CD4-positive, alpha-beta T cell treated with Interleukin-15 for 4 hours (primary cell): ENCODE results near the gene FAM180A.
"Not testable (repeated sequence)": the region's sequence is repeated elsewhere in the genome, so short reads cannot be mapped to it uniquely, and the experiment has no call there.

Experiments
- DNase-seq: peaks from one replicate; pipeline ENCODE4 v3.0.0-alpha.2; 2020; ENCODE audit warnings: low spot score

The FAM180A gene

DNA sequence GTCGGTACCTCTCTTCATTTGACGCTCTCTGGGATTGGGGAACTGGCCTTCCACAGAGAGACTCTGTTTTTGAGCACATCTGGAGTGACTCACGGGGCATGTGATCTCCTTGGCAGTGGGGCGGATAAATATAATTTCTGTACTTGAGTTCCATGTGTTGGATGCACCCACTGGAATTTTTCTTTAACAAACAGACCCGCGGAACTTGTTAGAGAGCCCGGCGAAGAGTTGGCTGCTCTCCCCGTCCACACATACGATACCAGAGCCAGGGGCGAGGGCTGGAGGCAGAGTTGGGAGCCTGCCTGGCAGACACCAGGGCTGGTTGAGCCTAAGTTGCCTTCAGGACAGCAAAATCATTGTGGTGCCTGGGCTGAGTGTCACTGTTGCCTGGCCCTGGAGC is at the start of gene FAM180A:
Gene FAM180A (minus strand): TSS at position 44 of the 400 bp plus-strand sequence. CDS start 233 bp downstream, outside the sequence.
- DNase-seq, result no peak

DNA sequence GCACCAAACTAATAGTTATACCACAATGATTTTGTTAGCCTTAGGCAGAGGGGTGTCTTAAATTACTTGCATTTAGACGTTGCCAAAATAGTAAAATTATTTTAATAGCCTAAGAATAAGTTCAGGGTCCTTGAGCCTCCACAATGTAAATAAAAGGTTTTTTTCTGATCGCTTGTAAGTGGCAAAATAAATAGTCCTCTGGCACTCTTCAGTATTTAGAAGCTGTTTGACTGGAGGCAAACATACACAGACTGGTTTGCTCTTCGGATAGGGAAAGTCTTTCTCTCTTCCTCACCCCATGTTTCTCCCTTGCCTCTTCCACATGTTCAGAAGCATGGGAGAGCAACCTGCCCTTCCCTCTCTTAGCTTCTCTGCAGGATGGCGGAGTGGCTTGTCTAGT is 49.5 kb upstream of the FAM180A start:
- DNase-seq, result no peak

DNA sequence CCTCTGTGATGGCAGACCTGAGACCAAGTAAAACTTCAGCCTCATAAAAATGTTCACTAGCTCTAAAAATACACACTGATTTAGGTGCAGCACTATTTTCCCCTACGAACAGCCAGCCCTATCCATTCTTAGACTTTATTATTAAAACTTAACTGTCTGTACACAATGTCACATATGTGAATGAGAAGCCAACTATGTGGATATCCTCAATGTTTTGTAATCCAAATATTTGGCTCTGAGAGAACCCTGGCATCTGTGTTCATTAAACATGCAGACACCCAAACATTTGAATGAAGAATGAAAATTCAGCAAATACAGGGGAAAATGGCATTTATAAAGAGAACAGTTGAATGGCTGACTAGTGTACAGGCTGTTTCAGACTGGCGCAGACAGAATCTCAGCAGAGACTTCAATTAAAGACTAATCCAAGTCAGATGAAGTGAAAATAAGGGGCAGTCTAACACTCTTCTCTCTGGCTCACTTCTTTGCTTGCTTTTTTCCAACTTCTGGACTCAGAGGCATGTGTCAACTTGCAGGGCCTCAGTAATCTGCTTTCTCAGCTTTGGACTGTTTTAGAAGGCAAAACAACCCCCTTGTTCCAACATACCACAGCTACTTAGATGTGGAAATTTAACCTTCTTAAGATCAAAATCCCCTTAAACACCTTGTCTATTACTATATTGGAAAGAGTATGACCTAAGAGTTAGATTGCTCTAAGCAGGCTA is 47.4 kb upstream of the FAM180A start:
- no peak for DNase-seq

DNA sequence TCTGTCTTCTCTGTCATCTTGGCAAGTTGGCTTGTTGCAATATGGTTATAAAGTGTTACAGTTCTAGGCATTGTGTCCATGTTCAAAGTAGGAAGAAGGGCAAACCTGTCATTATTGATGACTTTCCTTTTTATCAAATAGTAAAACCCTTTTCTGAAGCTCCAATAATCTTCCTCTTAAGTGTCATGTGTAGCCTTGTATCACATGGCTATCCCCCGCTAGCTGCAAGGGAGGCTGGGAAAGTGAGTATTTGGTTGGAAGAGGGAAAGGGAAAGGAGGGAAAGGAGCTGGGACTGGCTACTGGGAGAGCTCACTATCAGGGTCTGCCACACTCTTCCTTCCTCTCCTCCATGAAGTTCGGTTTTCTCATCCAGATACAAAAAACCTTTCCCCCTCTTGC is 45.2 kb upstream of the FAM180A start:
- DNase-seq, result no peak

DNA sequence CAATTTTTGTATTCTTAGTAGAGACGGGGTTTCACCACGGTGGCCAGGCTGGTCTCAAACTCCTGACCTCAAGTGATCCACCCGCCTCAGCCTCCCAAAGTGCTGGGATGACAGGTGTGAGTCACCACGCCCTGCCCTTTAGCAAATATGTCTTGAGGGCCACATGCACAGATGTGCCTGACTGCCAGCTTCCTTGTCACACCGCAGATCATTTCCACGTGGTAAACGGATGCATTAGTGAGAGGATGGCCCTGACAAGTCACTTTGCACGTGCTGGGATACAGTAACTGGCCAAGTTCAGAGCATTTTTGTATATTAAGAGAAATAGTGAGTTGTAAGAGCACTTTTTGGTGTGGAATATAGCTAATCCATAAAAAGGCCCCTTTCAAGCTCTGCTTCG is 44.3 kb upstream of the FAM180A start:
- DNase-seq, result no peak

DNA sequence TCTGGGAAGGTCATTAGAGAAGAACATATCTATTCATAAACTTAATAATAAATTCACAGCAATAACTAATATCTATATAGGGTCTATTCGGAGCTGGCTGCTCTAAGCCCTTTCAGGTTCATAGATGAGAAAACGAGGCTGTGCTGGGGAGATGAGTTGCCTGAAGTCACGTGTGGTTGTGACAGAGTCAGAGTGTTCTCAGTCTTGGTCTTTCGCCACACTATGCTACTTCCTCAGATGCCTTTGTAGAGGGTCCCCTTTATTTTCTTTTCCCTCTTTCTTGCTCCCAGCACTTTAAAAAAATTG is 43.7 kb upstream of the FAM180A start:
- no peak for DNase-seq

DNA sequence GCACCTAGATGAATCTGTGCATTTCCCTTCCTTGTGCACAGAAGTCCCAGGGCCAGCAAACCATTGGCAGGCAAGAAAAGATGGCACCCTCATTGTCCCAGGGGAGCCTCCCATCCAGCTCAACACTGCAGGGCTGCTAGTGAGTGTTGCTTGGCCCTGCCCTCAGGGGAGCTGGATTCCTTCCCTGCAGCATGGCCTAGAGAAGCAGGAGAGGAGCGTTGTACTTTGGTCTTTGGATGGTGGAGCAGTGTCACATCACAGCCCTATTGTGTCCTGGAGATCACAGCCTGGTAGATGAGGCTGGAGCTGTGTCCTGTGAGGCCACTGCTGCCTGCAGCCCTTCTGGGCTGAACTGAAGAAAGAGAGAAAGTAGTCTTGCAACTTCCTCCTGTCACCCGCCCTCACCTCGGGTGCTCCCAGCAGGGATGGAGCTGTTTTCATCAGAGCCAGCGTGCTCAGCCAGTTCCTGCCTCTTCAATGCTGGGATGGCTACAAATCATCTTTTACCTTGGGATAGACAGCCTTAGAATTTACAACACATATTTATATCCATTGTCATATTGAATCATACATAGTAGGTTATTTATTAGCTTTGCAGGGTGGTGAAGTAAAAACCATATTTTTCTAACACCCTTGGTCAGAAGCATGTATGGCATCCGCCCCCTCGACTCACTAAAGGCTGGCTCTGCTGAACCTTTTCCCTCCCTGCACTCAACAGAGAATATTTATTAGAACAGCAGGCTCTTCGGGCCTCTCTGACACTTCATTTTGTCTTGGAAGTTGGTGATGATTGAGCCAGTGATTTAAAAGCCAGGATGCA is 43.1 kb upstream of the FAM180A start:
- no peak for DNase-seq

DNA sequence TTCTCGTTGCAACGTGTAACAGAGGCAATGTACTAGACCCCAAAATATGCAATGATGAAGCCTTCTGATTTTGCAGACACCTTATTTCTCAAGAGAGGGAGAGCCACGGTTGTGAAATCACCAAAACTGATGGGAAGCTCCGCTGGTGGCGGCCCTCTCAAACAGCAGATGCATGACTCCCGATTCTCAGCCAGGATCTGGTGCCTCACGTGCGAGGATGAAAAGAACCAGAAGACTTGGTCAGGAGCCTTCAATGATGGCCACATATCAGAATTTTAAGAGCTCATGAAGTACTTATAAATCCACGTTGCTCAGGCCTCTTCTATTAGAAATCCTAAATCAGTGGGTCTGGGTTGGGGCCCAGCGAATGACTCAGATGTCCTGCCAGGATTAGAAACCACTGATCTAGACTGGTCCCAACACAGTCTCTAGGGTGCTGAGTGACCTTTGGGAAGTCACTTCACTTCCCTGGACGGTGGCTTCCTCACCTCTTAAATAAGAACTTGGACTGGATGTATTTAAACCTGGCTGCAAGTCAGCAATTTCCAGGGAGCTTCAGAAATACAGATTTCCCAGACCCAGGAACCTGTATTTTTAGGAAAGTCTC is 41.9 kb upstream of the FAM180A start:
- DNase-seq, result no peak

DNA sequence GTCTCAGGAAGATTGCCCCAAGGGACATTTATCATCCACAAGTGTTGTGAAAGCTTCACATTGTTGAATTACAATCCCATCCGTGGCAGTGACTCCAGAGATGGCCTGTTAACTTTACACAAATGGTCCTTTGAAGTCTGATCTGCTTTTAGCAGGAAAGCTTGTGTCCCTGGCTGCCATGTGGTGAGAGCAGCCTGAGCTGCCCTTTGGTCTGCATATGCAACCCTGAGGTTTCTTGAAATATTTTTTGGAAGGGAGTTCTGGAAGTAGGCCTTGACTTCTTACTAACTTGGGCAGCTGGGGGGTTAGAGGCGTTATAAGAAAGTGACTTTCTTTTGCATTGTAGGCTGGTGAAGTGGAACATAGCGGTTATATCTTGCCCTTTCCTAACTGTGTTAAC is 41.3 kb upstream of the FAM180A start:
- DNase-seq, result no peak

DNA sequence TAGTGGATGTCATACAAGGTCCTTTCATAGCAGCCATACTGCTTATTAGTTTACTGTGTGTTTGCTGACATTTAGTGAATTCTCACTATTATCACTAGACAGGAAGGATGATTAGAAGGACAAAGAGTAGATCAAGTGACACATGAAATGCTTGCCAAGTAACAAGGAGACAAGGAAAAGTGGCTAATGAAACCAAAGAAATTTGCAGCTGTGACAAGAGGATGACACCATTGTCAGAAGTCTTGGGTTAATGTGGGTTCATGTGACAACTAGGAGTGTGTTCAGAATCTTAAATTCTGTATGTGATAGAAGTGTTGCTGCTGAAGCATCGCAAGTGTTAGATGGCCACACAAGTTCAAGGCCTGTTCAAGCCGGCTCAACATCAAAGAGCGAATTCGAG is 40.8 kb upstream of the FAM180A start:
- DNase-seq, result no peak

DNA sequence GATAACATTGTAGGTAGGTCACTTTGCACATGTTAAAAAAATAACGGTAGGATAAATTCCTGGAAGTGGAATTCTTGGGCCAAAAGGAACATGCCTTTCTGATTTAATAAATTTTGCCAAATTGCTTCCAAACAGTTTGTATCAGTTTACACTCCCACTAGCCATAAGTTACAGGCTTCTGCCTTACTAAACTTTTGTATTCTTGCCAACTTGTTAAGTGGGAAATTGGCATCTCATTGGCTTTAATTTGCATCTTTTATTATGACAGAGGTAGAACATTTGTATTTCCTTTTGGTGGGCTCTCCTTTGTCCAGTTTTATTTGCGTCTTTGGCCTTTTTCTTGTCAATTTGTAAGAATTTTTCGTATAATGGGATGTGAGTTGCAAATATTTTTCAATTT is 38.3 kb upstream of the FAM180A start:
- DNase-seq, result no peak

DNA sequence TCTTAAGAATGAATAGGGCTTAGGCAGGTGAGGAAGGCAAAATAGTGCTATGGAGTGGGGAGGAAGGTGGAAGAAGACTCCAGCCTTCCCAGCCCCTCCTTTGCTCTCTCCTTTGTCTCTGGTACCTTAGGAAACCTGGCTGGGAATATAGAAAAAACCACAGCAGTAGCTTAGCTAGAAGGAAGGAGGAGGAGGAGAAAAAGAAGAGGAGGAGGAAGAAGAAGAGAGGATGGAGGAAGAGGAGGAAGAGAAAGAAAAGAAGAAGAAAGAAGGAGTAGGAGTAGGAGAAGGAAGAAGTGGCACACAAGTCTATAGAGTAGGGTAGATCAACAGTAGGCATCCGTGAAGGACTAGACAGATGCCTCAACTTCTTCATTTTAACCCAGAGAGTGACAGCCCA is 36.5 kb upstream of the FAM180A start:
- no peak for DNase-seq

DNA sequence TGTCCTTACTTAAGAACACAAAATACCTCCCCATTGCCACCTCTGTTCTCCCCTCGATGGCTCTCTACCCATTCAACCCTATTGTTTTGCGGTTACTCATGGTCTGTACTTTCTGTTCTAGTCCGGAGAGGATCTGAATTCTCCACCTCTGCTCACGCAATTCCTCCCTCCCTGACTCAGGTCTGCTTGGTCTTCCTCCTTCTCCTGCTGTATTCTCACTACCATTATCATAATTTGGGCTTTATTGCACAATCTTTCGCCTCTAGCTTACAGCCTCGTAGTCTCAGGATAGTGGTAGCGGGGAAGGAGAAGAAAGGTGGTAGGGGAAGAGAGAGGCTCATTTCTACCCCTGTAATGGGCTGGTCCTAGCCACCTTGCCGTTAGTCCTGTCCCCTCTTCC is 35.4 kb upstream of the FAM180A start:
- no peak for DNase-seq

DNA sequence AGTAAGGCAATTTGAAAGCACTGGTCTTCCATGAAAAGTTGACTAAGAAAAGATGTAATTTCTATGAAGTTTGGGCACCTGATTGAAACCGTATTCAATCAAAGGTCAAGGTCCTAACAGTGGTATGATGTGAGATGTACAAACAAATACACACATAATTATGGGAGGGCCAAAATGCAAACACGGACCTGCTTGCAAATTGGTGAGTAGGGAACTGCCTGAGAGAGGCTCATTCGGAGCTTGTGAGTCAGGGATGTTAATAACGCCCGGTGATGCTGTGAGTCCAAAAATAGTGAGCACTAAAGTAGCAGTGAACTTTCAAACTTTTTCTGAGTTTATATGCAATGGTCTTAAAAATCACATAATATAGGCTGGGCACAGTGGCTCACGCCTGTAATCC is 34.2 kb upstream of the FAM180A start:
- no peak for DNase-seq

DNA sequence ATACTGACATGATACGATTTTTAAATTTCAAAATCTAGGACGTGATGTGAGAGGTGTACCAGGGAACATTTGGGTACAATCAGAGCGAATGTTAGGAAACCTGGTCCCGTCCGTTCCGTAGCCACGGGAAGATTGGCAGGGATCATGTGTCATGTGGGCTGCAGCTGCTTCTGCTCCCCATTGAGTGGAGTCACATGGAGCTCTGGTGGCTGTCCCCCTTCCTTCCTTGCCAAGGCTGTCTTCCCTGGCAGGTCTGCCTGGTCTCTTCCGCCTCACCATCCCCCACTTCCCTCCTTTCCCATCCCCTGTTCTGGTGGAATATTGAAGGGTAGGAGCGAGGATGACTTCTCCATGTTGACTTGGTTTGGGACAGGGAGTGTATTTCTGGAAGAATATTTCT is 33.8 kb upstream of the FAM180A start:
- DNase-seq, result no peak

DNA sequence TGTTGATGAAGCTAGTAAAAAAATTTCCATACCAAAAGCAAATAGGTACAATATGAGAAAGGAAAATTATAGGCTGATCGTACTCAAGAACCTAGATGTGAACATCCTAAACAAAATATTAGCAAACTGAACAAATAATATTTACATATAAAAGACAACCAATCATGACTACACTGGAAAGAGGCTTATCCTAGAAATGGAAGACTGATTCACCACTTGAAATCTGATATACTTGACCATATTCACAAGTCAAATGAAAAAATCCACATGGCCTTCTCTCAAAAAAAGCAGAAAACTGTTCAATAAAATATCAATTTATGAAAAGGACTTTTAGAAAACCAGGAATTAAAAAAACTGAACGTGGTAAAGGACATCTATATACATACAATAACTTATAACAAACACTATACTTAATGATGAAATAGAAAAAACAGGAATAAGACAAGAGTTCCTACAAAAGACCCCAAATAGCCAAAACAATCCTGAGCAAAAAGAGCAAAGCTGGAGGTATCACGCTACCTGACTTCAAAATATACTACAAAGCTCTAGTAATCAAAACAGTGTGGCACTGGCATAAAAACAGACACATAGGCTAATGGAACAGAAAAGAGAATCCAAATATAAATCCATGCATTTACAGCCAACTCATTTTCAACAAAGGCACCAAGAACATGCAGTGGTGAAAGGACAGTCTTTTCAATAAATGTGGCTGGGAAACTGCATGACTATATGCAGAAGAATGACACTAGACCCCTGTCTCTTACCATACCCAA is 29.2 kb upstream of the FAM180A start:
- DNase-seq, result no peak

DNA sequence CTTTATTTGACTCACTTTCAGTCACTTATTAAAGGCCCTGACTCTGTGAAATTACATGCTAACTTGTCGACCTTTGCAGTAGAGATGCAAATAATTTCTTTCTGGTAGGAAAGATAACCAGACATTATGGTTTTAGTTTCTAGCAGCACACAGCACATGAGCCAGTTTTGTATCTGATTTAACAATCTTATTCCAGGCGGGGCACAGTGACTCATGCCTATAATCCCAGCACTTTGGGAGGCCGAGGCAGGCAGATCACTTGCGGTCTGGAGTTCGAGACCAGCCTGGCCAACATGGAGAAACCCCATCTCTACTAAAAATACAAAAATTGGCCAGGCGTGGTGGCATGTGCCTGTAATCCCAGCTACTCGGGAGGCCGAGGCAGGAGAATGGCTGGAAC is 27.3 kb upstream of the FAM180A start:
- not testable (repeated sequence) for DNase-seq

DNA sequence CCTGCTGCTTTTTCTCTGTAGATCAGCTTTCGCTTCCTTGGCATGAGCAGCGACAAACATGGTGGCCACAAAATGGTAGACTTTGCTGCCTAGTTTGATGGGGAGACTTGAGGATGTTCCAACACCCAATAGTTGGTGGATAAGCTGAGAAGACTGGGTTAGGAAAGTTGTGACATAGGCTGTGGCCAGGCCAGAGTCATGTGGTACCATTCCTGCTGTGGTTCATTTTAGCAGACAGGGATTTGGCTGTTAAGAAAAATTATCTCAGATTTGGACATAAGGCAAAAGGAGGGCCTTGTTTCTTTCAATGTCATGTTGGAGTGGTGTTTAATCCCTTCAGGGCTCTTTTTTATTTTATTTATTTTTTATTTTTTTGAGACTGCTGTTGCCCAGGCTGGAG is 26.6 kb upstream of the FAM180A start:
- no peak for DNase-seq

DNA sequence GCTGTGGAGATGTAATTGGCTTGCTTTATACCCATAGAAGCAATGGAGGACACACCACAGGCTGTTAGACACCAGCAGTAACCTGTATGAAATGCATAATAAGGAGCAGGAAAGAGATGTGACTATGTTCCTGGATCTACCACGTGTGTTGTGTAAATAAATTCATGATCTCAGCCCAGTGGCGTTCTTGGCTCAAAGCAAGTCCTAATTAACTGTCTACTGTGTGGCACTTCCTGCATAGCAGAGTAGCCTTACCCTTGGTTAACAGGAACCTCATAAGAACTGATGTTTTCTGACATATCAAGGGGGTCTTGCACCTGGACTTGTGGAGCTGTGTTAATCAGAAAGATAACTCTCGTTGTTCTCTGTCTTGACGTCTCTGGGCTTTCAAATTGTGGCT is 25.7 kb upstream of the FAM180A start:
- DNase-seq, result no peak

DNA sequence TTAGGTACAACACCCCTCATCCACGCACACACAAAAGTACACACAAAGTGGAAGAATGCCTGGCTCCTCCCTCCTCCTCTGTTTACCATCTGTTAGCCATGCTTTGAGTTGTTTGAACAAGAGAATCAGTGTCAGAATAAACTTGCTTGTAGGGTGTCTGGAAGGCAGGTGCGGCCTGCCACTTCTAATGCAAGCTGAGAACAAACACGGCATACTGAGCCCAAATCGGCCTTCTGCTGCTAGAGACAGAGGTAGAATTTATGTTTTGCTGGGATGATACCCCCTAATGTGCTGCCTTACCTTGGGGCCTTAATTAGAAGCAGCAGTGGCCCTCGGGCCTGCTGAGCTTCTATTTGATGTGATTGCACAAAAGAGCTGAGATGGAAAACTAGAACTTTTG is 24.9 kb upstream of the FAM180A start:
- DNase-seq, result no peak

DNA sequence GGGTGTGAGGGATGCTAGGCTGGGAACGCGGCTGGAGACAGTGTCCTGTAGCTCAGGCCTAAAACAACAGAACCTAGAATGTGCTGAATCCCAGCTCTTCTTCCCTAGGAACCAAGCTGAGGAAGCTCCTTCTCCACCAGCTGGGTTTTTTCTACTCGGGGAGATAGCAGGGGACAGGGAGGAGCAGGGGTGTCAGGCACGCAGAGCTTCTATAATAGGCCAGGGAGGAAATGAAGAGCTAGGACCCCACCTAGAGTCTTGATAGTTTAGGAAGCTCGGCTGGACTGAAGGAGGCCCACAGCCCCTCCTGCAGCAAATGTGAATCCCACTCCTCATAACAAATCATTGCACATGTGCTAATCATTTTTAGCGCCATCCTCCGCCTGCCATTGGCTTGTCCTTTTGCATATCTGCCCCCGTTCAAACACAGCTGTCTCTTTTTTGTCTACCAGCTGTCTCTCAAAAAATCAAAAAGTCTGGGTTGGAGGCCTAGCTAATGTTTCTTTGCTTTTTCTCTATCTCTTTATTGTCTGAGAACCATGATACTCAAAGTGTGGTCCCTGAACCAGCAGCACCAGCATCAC is 24.1 kb upstream of the FAM180A start:
- DNase-seq, result no peak

DNA sequence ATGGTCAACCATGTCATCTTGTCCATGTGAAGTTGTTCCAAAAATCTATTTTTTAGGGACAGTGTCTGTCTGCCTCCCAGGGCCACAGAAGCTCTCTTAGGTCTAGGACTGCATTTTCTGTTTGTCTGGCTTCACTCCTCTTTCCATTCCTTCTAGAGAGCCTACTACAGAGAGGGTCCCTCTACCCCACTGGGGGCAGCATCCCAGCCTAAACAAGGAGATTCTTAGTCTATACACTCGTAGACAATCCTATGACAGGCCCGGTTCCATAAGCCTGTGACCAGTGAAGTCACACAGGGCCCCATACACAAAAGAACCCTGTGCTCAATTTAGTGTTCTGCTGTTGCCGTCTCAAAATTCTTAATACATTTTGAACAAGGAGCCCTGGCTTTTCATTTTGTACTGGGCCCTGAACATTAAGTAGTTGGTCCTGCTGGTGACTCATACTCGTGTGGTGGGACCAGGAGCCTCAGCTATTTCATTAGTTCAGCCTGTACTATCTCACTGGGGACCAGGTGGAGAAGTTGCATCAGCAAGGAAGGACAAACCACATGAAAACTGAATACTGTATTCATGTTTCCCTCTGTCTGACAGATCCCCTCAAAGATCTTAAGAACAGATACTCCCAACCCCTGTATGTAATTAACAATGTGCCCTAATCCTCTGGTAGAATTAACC is 23.5 kb upstream of the FAM180A start:
- DNase-seq, result no peak
